Measurements from ENCODE around the gene CDC6.

GRCh38 chr17:40348562-40349476, 61.1 kb downstream of the CDC6 start:
- TF ChIP-seq CTCF (IDR thresholded peaks at IDR 0.05): no peak
- no peak for TF ChIP-seq POLR2AphosphoS5 (IDR thresholded peaks at IDR 0.05)

Measured in breast epithelium (tissue), 3 donors.